Right renal pelvis (tissue), 4 donors: ENCODE data around the gene FAT1. TPM values are rescaled to one million over a fixed set of nuclear protein-coding genes. Genes with fewer than 3 reads are reported as not detected.

ENCODE experiments used
- polyA plus RNA-seq, 4 donors: library from polyadenylated mRNA; unstranded; fragments of 120-200 nt; gene quantifications; one replicate each; pipeline ENCODE4 v1.2.1, GENCODE V29; 2013; ENCODE audit not compliant: insufficient read length in 4 of 4

Gene FAT1
- polyA plus RNA-seq, 4 donors: 243 to 255 (median 246) TPM

Other genes starting within 250 kb of the FAT1 start
- gene MTNR1A, start 168.3 kb downstream of the FAT1 start, polyA plus RNA-seq: 1 to 10 TPM; 1.4 to 2.0 (median 1.6) TPM